Stimulated activated CD4-positive, alpha-beta T cell treated with anti-CD3 and anti-CD28 coated beads, Interleukin-4, amount 100 ng/mL, for 4 hours (primary cell): ENCODE results near the gene SURF6.
"Not testable (repeated sequence)": the region's sequence is repeated elsewhere in the genome, so short reads cannot be mapped to it uniquely, and the experiment has no call there.

Source experiments
- DNase-seq, 2 experiments: peaks; one replicate each; pipeline ENCODE4 v3.0.0-alpha.2; 2020

Gene SURF6

DNA sequence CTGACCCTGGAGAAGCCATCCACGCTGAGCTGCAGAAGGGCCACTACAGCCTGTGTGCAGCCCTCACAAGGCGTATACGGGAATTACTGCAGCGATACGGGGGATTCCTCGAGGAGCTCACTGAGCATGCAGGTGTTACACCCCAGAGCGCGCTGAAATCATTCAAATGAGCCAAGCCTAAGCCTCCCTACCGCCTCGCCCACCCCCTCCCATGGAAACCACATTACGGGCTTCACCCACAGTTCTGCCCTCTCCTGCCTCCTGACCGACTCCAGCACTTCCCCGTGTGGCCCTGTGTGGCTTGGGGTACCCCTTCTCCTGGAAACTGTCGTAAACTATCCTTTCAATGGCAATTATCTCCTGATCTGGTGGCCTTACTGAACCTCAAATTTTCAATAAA lies 13.3 kb downstream of the SURF6 start:
- no peak for DNase-seq

DNA sequence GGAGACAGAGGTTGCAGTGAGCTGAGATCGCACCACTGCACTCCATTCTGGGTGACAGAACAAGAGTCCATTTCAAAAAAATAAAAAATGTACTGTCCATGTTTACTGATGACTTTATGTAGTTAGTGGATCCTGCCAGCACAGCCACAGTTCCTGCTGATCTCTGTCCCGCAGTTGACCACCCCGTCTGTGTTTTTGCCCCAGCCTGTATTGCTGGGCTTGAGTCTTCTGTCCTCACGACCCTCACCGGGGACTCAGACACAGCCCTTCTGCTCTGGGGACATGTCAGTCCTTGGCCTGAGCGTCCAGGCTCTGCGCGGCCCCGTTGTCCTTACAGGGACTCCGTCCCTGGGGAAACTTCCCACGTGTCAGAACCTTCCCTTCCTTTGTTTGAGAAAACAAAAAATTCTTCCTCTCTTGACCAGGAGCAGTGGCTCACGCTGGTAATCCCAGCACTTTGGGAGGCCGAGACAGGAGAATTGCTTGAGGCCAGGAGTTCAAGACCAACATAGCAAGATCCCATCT lies 14.5 kb downstream of the SURF6 start:
- DNase-seq, result no peak

DNA sequence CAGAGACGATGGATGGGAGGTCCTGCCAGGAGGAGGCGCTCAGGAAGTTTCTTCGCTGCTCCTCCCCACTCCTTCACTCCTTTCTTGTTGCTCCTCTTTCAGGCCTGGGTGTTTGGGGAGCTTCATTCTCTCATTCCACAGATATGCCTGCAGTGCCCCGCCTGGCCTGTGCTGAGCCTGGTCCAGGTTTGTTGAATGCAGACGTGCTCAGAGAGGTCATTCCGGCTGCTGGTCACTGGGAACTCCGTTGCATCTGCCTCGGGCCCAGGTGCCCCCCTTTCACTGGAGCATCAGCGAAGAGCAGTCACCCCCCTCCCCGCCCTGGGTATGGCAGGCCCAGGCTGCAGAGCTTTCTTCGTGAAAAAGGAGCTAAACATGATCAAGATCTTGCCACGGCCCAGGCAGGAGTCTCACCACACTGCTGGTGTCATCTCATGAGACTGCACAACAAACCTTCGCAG lies 15.5 kb downstream of the SURF6 start:
- DNase-seq, result no peak

DNA sequence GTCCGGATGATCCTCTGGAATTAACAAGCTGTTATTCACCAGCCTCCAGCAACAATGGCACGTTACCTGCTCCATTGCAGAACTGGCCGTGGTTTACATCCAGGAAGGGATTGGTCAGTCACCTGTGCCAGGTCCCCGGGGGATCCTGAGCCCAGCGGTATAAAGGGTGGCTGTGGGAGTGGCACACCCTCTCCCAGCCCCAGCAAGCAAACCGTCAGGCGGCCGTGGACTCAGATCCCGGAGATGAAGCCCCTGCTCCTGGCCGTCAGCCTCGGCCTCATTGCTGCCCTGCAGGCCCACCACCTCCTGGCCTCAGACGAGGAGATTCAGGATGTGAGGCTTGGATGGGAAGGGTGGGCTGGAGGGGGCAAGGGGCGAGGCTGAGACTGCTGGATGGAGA lies 18.4 kb downstream of the SURF6 start:
- not testable (repeated sequence) for DNase-seq

DNA sequence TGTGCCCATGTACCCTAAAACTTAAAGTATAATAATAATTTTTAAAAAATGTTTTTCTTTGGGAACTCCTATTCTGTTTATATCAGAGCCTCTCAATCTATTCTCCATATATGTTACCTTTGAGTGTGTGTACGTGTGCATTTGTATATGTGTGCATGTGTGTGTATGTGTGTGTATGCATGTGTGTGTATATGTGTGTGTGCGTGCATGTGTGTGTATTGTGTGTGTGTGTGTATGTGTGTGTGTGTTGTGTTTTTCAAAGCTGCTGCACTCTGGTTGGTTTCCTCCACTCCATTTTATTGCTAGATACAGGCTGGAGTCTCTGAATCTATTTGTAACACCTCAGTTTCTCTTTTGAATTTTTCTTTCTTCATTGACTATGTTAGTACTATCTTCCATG lies 20.0 kb downstream of the SURF6 start:
- DNase-seq, result no peak

DNA sequence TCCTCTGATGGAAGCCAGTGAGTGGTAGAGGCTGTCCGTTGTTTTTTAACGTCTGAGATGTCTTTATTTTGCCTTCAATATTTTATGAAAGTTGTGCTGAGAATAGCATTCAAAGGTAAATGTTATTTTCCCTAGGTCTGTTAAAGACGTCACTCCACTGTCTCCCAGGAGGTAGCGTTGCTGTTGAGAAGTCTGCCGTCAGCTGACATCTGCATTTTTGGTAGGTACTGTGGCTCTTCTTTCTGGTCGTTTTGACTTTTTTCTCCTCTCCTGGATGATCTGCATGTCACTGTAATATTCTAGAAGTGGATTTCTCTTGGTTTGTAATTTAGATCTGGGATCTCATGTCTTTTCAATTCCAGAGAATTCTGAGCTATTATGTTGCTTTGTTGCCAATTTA lies 26.4 kb downstream of the SURF6 start:
- DNase-seq, result no peak

DNA sequence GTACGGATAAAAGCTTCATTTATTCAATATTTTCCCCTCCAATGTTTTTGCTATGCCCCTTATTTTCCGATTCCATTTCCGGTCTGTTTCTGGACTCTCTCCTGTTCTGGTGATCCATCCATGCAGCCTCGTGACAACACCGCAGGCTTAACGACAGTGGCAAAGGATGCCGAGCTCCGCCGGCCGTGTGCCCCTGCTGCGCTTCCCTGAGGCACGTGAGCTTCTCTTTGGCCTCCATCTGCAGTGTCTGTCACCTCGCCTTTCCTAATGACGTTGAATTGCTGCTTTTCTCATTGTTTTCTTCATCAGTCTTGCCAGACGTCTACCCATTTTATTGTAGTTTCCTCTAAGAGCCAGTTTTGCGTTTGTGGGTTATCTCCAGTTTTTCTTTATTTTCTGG lies 28.7 kb downstream of the SURF6 start:
- DNase-seq, result no peak

DNA sequence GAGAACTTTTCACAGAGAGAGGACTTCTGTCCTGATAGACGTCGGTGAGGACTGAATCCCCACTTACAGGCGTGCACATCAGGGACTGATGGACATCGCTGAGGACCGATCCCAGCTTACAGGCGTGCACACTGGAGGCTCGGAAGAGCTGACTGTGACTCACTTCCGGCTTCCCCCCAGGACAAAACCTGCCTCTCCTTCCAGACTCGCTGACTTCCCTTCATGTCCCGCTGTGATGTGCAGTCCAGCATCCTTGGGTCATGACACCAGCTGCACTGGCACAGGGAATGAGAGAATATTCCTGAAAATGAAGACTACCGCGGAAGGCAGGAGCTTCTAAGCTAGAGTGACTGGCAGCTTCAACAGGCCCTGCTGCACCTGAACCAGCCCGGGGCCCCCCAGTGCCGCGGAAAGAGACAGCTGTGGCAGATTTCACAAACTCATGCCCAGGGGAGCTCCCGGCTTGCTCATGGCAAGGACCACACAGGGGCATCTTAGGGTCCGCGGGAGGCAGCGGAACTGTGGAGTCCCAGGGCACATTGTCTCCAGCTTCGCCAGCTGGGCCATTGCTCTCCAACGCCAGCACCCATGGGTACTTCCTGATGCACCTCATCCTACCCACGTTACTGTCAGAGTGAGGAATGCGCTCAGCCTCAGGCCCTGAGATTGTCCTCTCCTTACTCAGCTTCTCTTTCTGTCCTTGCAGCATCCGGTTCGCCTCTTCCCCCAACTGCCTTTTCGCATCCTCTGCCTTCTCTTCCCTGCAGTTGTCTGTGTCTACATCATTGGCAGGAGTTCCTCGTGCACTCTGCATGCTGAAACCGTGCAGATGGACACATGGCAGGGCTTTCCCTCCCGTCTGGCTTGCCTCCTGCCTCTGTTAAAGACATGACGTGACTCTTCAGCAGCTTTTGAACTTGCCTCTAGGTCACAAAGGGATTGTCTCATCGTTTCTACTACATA lies 29.5 kb downstream of the SURF6 start:
- DNase-seq, result no peak

DNA sequence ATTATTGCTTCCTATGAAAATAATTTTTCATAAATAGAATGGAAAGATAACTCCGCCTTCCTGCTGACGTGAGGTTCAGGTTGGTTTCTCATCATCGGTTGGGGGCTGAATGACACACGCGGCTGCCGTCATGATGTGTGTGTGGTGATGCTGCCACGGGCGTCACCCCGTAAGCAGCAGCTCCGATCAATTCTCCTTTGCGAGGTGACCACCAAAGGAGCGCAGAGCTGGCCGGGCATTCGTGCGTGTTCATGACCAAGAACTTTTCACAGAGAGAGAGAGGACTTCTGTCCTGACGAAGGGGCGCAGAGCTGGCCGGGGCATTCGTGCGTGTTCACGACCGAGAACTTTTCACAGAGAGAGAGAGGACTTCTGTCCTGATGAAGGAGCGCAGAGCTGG lies 30.3 kb downstream of the SURF6 start:
- DNase-seq, result no peak

DNA sequence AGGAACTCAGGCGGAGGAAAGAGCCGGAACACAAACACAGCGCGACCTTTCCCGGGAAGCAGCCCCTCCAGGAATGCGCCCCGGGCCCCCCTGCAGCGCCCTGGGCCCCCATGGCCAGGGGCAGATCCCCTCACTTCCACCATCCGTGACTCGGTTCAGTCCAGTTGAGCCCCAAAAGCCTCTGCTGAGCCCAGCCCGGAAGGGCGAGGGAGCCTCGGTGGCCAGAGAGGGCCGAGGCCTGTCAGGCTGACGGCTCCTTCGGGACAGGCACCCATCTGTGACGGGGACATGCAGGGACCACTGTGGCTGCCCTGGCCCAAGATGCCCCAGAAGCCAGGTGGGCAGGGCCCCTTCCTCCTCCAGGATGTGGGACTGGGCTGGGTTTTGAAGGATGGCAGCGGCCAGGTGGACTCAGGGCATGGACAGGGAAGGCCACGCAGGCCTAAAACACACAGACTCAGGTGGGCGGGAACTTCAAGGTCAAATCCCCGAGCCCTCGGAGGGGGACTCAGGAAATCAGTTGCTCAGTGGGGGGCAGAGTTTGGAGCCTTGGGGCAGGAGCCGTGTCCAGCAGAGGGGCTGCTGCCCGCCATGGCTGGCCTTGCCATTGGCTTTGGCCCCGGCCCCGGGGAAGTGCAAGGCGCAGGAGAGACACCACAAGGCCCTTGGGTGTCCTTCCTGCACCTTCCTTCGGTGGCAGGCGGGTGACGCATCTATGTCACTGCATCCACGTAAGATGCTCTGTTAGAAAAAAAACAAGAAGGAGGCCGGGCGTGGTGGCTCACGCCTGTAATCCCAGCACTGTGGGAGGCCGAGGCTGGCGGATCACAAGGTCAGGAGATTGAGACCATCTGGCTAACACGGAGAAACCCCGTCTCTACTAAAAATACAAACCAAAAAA lies 31.3 kb downstream of the SURF6 start:
- DNase-seq, result no peak

DNA sequence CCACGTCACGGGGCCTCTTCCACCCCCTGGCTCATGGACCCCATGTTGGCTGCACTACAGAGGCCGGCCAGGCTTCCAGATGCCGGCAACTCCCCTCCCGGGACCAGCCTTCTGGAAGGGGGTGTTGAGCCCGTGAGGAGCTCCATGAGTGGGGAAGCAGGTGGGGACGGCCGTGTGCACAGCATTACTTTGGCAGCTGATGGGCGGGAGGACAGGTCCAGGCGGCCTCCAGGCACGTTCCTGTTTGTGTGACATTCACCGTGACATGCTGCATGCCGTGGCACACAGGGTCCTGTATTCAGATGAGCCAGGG lies 31.9 kb downstream of the SURF6 start:
- no peak for DNase-seq

DNA sequence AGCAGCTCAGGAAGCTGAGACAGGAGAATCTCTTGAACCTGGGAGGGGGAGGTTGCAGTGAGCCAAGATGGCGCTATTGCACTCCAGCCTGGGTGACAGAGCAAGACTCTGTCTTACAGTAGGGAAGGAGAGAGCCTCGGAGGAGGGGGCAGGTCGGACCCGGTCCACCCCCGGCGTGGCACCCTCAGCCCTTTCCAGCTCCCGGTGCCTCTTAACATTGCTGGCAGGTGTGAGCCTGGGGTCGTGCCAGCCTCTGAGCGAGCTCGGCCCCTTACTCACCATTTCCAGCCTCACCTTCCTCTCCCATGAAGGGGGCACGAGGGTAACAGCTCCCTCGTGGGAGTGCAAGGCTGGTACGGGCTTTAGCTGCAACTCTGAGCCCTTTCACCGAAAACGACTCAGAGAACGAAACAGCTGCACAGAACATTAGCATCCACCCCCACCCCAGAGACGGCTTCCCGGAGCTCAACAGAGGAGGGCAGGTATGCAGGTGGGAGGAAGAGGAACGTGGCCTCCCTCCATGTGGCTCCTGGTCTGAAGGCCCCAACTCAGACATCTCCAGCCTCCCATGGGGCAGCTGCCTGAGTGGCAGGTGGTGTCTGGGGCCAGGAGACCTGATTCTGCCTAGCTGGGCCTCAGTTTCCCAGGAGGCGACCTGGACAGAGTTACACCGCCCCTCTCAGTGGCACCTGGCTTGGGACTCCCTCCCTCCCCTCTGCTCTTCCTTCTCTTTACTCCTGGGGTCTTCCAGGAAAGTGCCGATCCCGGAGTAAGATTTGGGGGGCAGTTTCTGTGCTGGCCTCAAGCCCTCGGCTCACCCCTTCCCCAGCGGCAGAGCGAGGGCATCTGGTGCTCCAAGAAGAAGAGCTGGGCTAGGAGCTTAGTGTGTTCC lies 32.5 kb downstream of the SURF6 start:
- no peak for DNase-seq

DNA sequence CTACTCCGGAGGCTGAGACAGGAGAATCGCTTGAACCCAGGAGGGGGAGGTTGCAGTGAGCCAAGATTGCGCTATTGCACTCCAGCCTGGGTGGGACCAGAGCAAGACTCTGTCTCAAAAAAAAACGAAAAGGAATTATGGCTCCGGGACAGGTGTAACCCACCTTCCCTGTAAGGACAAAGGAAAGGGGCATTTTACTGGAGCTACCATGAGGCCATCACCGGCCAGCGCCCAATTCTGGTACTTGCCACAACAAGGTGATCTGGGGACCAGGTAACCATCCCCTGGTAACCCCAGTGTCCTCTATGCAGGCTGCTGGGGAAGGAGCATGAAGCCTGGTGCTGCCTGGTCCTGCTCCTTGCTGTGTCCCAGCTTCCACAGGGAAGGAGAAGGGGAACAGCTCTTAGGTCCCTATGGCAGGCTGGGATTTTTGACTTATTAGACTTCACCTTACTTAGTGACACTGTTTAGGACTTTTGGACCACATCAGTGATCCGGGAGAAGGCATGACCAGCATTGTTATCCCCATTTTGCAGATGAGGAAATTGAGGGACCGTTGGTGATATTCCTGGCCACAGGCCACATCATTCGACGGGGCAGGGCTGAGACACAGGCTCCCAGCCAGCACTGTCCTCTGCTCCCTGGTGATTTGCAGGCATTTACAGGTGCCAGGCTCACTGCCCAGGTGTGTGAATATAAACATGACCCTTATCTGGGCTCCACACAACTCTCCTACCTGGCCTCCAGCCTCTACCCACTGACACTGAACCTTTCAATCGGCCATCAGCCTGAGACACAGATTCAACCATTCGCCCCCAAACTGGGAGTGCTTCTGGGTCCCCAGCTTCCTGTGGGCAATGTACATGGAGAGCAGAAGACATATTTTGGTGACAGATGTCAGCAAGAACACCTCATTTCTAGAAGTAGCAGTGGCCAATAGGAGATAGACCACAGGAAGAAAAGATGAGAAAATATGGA lies 34.4 kb downstream of the SURF6 start:
- DNase-seq, result no peak

DNA sequence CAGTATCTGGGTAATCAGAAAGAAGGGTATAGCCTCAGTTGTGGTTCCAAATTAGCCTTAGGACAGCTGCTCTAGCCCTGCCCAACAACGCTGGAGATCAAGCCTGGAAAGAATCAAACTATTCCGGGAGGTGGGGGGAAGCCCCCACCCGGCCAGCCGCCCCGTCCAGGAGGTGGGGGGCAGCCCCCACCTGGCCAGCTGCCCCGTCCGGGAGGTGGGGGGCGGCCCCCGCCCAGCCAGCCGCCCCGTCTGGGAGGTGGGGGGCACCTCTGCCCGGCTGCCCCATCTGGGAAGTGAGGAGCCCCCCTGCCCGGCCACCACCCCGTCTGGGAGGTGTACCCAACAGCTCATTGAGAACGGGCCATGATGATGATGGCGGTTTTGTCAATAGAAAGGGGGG lies 36.0 kb downstream of the SURF6 start:
- not testable (repeated sequence) for DNase-seq

DNA sequence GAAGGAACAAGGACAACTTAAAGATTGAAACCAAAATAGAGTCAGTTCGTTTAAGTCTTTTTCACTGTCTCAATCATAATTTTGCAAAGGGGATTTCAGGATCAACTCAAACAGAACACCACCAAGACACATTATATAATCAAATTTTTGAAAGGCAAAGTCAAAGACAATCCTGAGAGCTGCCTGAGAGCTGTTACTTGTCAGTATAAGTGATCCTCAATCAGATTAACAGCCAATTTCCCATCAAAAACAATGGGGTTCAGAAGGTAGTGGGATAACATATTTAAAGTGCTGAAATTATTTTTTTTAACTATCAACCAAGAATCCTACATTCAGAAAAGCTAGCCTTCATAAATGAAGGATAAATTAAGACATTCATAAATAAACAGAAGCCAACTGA lies 41.7 kb downstream of the SURF6 start:
- DNase-seq, result no peak

DNA sequence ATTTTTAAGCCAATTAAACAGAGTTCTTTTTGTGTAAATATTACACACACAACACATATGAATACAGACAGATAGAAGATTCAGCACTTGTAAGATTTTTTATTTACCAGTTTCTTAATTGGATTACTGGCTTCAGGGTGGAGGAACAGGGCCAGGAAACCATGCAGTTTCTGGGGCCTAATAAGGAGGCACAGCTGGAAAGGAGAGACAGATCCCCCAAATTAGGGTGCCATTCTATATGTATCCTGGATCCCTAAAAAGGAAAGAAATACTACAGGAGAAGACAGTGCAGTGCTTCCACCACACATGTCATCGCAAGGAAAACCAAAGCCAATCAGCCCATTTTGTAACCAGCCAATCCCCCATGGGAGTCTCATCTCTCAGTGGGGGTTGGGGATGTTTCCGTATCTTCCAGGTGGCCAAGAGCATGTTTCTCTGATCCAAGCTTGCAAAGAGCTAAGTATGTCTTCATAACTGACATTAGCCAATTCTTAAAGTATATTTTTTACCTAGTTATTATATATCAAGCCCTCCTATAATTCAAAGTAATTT lies 45.2 kb downstream of the SURF6 start:
- no peak for DNase-seq

DNA sequence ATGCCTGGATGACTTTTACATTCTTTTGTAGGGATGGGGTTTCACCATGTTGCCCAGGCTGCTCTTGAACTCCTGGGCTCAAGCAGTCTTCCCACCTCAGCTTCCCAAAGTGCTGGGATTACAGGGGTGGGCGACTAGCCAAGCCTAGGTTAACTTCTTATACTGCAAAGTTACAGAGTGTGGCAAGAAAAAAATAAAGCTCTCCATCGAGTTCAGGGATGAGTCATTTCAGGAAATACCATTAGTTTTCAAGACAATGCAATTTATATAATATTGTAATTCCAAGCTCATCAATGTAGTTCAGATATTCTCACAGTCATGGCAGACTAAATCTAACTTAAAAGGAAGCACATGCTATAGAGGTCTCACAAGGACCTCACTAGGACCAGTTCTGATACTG lies 49.5 kb downstream of the SURF6 start:
- no peak for DNase-seq

DNA sequence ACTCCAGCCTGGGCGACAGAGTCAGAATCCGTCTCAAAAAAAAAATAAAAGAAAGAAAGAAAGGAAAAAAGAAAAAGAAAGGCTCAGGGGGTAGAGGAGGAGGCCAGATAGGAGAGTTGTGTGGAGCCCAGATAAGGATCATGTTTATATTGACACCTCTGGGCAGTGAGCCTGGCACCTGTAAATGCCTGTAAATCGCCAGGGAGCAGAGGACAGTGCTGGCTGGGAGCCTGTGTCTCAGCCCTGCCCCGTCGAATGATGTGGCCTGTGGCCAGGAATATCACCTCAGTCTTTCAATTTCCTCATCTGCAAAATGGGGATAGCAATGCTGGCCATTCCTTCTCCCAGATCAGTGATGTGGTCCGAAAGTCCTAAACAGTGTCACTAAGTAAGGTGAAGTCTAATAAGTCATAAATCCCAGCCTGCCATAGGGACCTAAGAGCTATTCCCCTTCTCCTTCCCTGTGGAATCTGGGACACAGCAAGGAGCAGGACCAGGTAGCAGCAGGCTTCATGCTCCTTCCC lies 50.7 kb downstream of the SURF6 start:
- no peak for DNase-seq

DNA sequence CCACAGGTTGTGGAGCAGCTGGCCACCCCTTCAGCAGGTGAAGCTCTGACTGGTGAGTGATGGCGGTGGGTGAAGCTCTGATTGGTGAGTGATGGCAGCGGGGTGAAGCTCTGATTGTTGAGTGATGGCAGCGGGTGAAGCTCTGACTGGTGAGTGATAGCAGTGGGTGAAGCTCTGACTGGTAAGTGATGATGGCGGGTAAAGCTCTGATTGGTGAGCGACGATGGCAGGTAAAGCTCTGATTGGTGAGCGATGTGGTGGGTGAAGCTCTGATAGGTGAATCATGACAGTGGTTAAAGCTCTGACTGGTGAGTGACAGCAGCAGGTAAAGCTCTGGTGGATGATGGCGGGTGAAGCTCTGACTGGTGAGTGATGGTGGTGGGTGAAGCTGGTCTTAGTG lies 51.6 kb downstream of the SURF6 start:
- no peak for DNase-seq

DNA sequence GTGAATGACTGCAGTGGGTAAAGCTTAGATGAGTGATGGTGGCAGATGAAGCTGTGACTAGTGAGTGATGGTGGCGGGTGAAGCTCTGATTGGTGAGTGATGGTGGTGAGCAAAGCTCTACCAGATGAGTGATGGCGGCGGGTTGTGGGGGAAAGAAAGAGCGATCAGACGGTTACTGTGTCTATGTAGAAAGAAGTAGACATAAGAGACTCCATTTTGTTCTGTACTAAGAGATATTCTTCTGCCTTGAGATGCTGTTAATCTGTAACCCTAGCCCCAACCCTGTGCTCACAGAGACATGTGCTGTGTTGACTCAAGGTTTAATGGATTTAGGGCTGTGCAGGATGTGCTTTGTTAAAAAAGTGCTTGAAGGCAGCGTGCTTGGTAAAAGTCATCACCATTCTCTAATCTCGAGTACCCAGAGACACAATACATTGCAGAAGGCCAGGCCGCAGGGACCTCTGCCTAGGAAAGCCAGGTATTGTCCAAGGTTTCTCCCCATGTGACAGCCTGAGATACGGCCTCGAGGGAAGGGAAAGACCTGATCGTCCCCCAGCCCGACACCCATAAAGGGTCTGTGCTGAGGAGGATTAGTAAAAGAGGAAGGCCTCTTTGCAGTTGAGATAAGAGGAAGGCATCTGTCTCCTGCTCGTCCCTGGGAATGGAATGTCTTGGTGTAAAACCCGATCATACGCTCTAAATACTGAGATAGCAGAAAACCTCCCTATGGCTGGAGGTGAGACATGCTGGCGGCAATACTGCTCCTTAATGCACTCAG lies 52.5 kb downstream of the SURF6 start:
- DNase-seq, result not testable (repeated sequence)
